IMR-90 (cell line): Measurements from ENCODE around the gene JMJD1C. TPM values are rescaled to one million over a fixed set of nuclear protein-coding genes. Genes with fewer than 3 reads are reported as not detected.
A peak's percentile ranks its signal among the peaks of the same experiment; 100 is the strongest.

Experiments
- ATAC-seq: fragments of 200-7000 bp; cut with Tn5 transposase; 2 replicates; pipeline ENCODE4 v1.9.1; 2020; ENCODE audit warnings: low read depth, mild to moderate bottlenecking, moderate library complexity
- BruUV-seq: library from RNA; stranded (reverse); fragments of 400-500 nt; replicated peaks from 2 replicates; lab custom pipeline; 2021; lab: Mats Ljungman, UMichigan
- CTCF ChIA-PET: fragments of 300-600 bp; formaldehyde crosslinking; extraction: SDS; loops from one replicate; lab custom pipeline; 2021; ENCODE audit warnings: antibody characterized with exemption; lab: Yijun Ruan, JAX
- POLR2A ChIA-PET: fragments of 300-600 bp; sonication (Branson Sonifier 250); formaldehyde crosslinking; loops from one replicate; lab custom pipeline; 2022; ENCODE audit warnings: antibody characterized with exemption; ENCODE audit not compliant: unreplicated experiment; lab: Charles Lee
- DNase-seq: peaks from one replicate; pipeline ENCODE4 v3.0.0; 2013
- H2AFZ ChIP-seq: replicated peaks from 2 replicates; pipeline ENCODE3; 2013; ENCODE audit warnings: low read length, mild to moderate bottlenecking; ENCODE audit not compliant: poor library complexity
- H2AK5ac ChIP-seq: 2 replicates; pipeline ENCODE4 v1.6.1; 2013; ENCODE audit warnings: low read depth, low read length, inconsistent platforms
- H2AK9ac ChIP-seq: replicated peaks from 2 replicates; pipeline ENCODE3; 2013; ENCODE audit warnings: mild to moderate bottlenecking, low read depth, low read length, moderate library complexity; ENCODE audit not compliant: poor library complexity
- H2BK120ac ChIP-seq: 2 replicates; pipeline ENCODE4 v1.6.1; 2013; ENCODE audit warnings: low read depth, low read length, inconsistent platforms
- H2BK15ac ChIP-seq: 3 replicates; pipeline ENCODE4 v1.6.1; 2013; ENCODE audit warnings: low read depth, low read length, inconsistent platforms
- H2BK20ac ChIP-seq: 2 replicates; pipeline ENCODE4 v1.6.1; 2013; ENCODE audit warnings: low read depth, mild to moderate bottlenecking, inconsistent platforms, low read length, moderate library complexity
- H2BK5ac ChIP-seq: 2 replicates; pipeline ENCODE4 v1.6.1; 2013; ENCODE audit warnings: mild to moderate bottlenecking, low read depth, low read length, inconsistent platforms; ENCODE audit not compliant: poor library complexity, severe bottlenecking
- H3K14ac ChIP-seq: replicated peaks from 2 replicates; pipeline ENCODE4 v1.6.1; 2013; ENCODE audit warnings: low read depth, low read length, inconsistent platforms
- H3K18ac ChIP-seq: 2 replicates; pipeline ENCODE4 v1.6.1; 2013; ENCODE audit warnings: low read depth, low read length, control low read depth
- H3K23ac ChIP-seq: 2 replicates; pipeline ENCODE4 v1.6.1; 2013; ENCODE audit warnings: low read depth, low read length, inconsistent platforms
- H3K27ac ChIP-seq: 2 replicates; pipeline ENCODE4 v1.5.1; 2013; ENCODE audit warnings: mild to moderate bottlenecking, control low read depth, low read length; ENCODE audit not compliant: insufficient read depth
- H3K27me3 ChIP-seq: 2 replicates; pipeline ENCODE4 v1.6.1; 2013; ENCODE audit warnings: low read length; ENCODE audit not compliant: control insufficient read depth, insufficient read depth
- H3K36me3 ChIP-seq: 2 replicates; pipeline ENCODE4 v1.6.1; 2013; ENCODE audit warnings: low read length, mixed read lengths; ENCODE audit not compliant: control insufficient read depth, insufficient read depth
- H3K4ac ChIP-seq: 2 replicates; pipeline ENCODE4 v1.6.1; 2013; ENCODE audit warnings: low read depth, low read length, inconsistent platforms
- H3K4me1 ChIP-seq: 2 replicates; pipeline ENCODE4 v1.6.1; 2013; ENCODE audit warnings: low read length, mixed read lengths; ENCODE audit not compliant: control insufficient read depth, insufficient read depth
- H3K4me2 ChIP-seq: 2 replicates; pipeline ENCODE4 v1.6.1; 2013; ENCODE audit warnings: low read depth, mild to moderate bottlenecking, control low read depth, low read length, moderate library complexity
- H3K4me3 ChIP-seq: 2 replicates; pipeline ENCODE4 v1.5.1; 2013; ENCODE audit warnings: low read depth, mild to moderate bottlenecking, control low read depth, low read length, moderate library complexity; ENCODE audit not compliant: insufficient read depth
- H3K56ac ChIP-seq: 2 replicates; pipeline ENCODE4 v1.6.1; 2013; ENCODE audit warnings: low read length, inconsistent platforms; ENCODE audit not compliant: insufficient read depth; ENCODE audit errors: extremely low read depth
- H3K79me1 ChIP-seq, 2 experiments: 2 replicates each; pipeline ENCODE4 v1.6.1; 2013; ENCODE audit warnings: low read length in 2 of 2, inconsistent platforms in 1 of 2, low read depth in 1 of 2
- H3K9ac ChIP-seq: 2 replicates; pipeline ENCODE4 v1.6.1; 2013; ENCODE audit warnings: low read depth, low read length, control low read depth
- H3K9me1 ChIP-seq: 2 replicates; pipeline ENCODE4 v1.6.1; 2013; ENCODE audit warnings: low read length, inconsistent platforms; ENCODE audit not compliant: insufficient read depth
- H3K9me3 ChIP-seq: 2 replicates; pipeline ENCODE4 v1.6.1; 2013; ENCODE audit warnings: low read length; ENCODE audit not compliant: control insufficient read depth, insufficient read depth
- H4K20me1 ChIP-seq: 2 replicates; pipeline ENCODE4 v1.6.1; 2013; ENCODE audit warnings: low read length, inconsistent platforms; ENCODE audit not compliant: insufficient read depth
- H4K5ac ChIP-seq: 2 replicates; pipeline ENCODE4 v1.6.1; 2013; ENCODE audit warnings: mild to moderate bottlenecking, low read depth, low read length, control low read depth
- H4K8ac ChIP-seq, 2 experiments: 2 replicates each; pipeline ENCODE4 v1.6.1; 2013; ENCODE audit warnings: low read depth in 2 of 2, low read length in 2 of 2, control low read depth in 1 of 2, inconsistent platforms in 1 of 2
- H4K91ac ChIP-seq: 2 replicates; pipeline ENCODE4 v1.6.1; 2013; ENCODE audit warnings: low read depth, low read length, inconsistent platforms; ENCODE audit not compliant: insufficient read depth
- BHLHE40 ChIP-seq: fragments of 150-350 bp; IDR thresholded peaks from 2 replicates; pipeline ENCODE4 v1.6.1; 2016; ENCODE audit warnings: mild to moderate bottlenecking, low read depth, low read length
- CTCF ChIP-seq: conservative IDR thresholded peaks from 2 replicates; pipeline ENCODE4 v1.5.1; 2012; ENCODE audit warnings: mild to moderate bottlenecking, low read depth, low read length, improper control_type of control experiment
- ELK1 ChIP-seq: fragments of 150-350 bp; IDR thresholded peaks from 2 replicates; pipeline ENCODE4 v1.6.1; 2016; ENCODE audit warnings: low read depth, mild to moderate bottlenecking, low read length, moderate library complexity, borderline replicate concordance
- FOS ChIP-seq: fragments of 150-350 bp; IDR thresholded peaks from 2 replicates; pipeline ENCODE4 v1.6.1; 2016; ENCODE audit warnings: low read depth, low read length
- MAFK ChIP-seq: IDR thresholded peaks from 2 replicates; pipeline ENCODE4 v1.6.1; 2012; ENCODE audit warnings: low read depth, low read length, improper control_type of control experiment
- MAZ ChIP-seq: IDR thresholded peaks from 2 replicates; pipeline ENCODE4 v1.6.1; 2012; ENCODE audit warnings: low read depth, mild to moderate bottlenecking, low read length, improper control_type of control experiment, moderate library complexity, borderline replicate concordance
- MXI1 ChIP-seq: IDR thresholded peaks from 2 replicates; pipeline ENCODE4 v1.6.1; 2012; ENCODE audit warnings: low read depth, mild to moderate bottlenecking, low read length, moderate library complexity, borderline replicate concordance
- NFE2L2 ChIP-seq: fragments of 150-350 bp; IDR thresholded peaks from 2 replicates; pipeline ENCODE4 v1.6.1; 2016; ENCODE audit warnings: low read depth, mild to moderate bottlenecking, low read length
- POLR2A ChIP-seq: IDR thresholded peaks from 2 replicates; pipeline ENCODE4 v1.6.1; 2012; ENCODE audit warnings: mild to moderate bottlenecking, low read depth, low read length
- RCOR1 ChIP-seq: IDR thresholded peaks from 2 replicates; pipeline ENCODE4 v1.6.1; 2012; ENCODE audit warnings: mild to moderate bottlenecking, low read length, improper control_type of control experiment; ENCODE audit not compliant: insufficient replicate concordance
- RFX5 ChIP-seq: IDR thresholded peaks from 2 replicates; pipeline ENCODE4 v1.8.0; 2012; ENCODE audit warnings: low read depth, mild to moderate bottlenecking, low read length, moderate library complexity
- SMC3 ChIP-seq: fragments of 150-350 bp; IDR thresholded peaks from 2 replicates; pipeline ENCODE4 v1.6.1; 2016; ENCODE audit warnings: low read depth, mild to moderate bottlenecking, antibody characterized with exemption, low read length, moderate library complexity
- USF2 ChIP-seq: fragments of 150-350 bp; IDR thresholded peaks from 2 replicates; pipeline ENCODE4 v1.6.1; 2017; ENCODE audit warnings: mild to moderate bottlenecking, antibody characterized with exemption, low read length, low read depth
- WGBS, 2 experiments: methylation state at CpG; one replicate each; pipeline versions ENCODE4 v1.1.5 to v1.1.7; 2013; ENCODE audit warnings: missing lambda C conversion rate in 2 of 2; ENCODE audit not compliant: insufficient read length in 1 of 2; ENCODE audit errors: extremely low coverage in 2 of 2; 5-methylcytosine and 5-hydroxymethylcytosine counted together
- dilution Hi-C: fragments of 300-500 bp; cut with HindIII; formaldehyde crosslinking; loops from one replicate; pipeline ENCODE4 v1.14.3; 2018; ENCODE audit warnings: low sequenced_read_pairs; ENCODE audit not compliant: unreplicated experiment
- in situ Hi-C: fragments of 300-500 bp; cut with MboI; formaldehyde crosslinking; loops from 3 replicates; pipeline ENCODE4 v1.14.3; 2019; ENCODE audit warnings: low sequenced_read_pairs, inconsistent platforms, mixed read lengths
- intact Hi-C: fragments of 100-400 bp; cut with micrococcal nuclease; formaldehyde crosslinking; loops from 2 replicates; pipeline ENCODE4 v1.10.0; 2022
- polyA plus RNA-seq, 3 experiments: library from polyadenylated mRNA; depleted of rRNA; stranded (reverse); fragments of >200 nt; gene quantifications; 2 replicates each; pipeline ENCODE4 v1.2.3, GENCODE V29; 2012; ENCODE audit warnings: low replicate concordance in 1 of 3
- total RNA-seq: library from RNA; depleted of rRNA; stranded (reverse); fragments of >200 nt; gene quantifications from 2 replicates; pipeline ENCODE4 v1.2.3, GENCODE V29; 2012

JMJD1C gene
- total and polyA plus RNA-seq, 2 of the 4 experiments (the other 2 are of a cell fraction), result 15.6 to 96.8 TPM

GRCh38 chr10:63374991-63375390 is 90.8 kb downstream of the JMJD1C start:
- no peaks in the 10 kb centered on the region; the same call in 1 of the 2 replicates for H4K20me1 ChIP-seq
- no peak overlapping the region for H3K4me3 ChIP-seq
- 0 out of 2 replicates have a peak, but pooled peaks cover 1% of the 10 kb centered on the region for H3K36me3 ChIP-seq
- H3K9me3 ChIP-seq, result no peaks in the 10 kb centered on the region
- BruUV-seq, result no TSS peak
- no peak overlapping the region for H2AK9ac ChIP-seq
- no CpG with 5 or more reads among the region's 1 CpG for WGBS, 2 experiments
- no peak for ATAC-seq
- no peak overlapping the region for H4K5ac ChIP-seq
- 0 out of 4 replicates have a peak overlapping the region, but pooled peaks of 1 of the 2 experiments have one; percentile 4 for H4K8ac ChIP-seq
- ChIA-PET CTCF (no interaction called here), POLR2A (no interaction called here)
- no peak overlapping the region for H3K56ac ChIP-seq
- intact Hi-C loops (no loop called here), dilution Hi-C loops (no loop called here), in situ Hi-C loops (no loop called here)
- peaks cover 17 to 52% of the 10 kb centered on the region in 2 experiments for H3K79me1 ChIP-seq
- no peak overlapping the region for H2BK120ac ChIP-seq
- no peak overlapping the region for H2BK5ac ChIP-seq
- H3K4me1 ChIP-seq, result no peaks in the 10 kb centered on the region
- H3K9me1 ChIP-seq, result no peaks in the 10 kb centered on the region
- no peaks in the 10 kb centered on the region for H3K27me3 ChIP-seq
- no peak for TF ChIP-seq POLR2A
- TF ChIP-seq BHLHE40, result no peak
- no peak for TF ChIP-seq RCOR1
- TF ChIP-seq SMC3, result no peak
- TF ChIP-seq MAZ, result no peak
- no peak for TF ChIP-seq ELK1
- no peak for TF ChIP-seq NFE2L2
- no peak for TF ChIP-seq MAFK
- TF ChIP-seq USF2, result no peak
- no peak for TF ChIP-seq CTCF
- no peak for TF ChIP-seq RFX5
- TF ChIP-seq FOS, result no peak
- TF ChIP-seq MXI1, result no peak
- H3K9ac ChIP-seq, result no peak overlapping the region
- H2AFZ ChIP-seq, result no peak overlapping the region
- H3K23ac ChIP-seq, result no peak overlapping the region
- no peak overlapping the region for H3K18ac ChIP-seq
- H2BK15ac ChIP-seq, result no peak overlapping the region
- H3K27ac ChIP-seq, result no peak overlapping the region
- H2AK5ac ChIP-seq, result no peak overlapping the region
- no peak overlapping the region for H3K14ac ChIP-seq
- H4K91ac ChIP-seq, result no peak overlapping the region
- H3K4me2 ChIP-seq, result no peak overlapping the region
- no peak overlapping the region for H3K4ac ChIP-seq
- H2BK20ac ChIP-seq, result no peak overlapping the region
- DNase-seq, result no peak
